Brain microvascular endothelial cell (primary cell): ENCODE data around the gene HIVEP3.

Experiments used
- DNase-seq: peaks from one replicate; pipeline ENCODE4 v3.0.0-alpha.2; 2020
- H3K27ac ChIP-seq: fragments of 250-450 bp; sonication (Bioruptor Pico); 2 replicates; pipeline ENCODE4 v1.5.1; 2020; ENCODE audit warnings: mild to moderate bottlenecking, moderate library complexity
- H3K27me3 ChIP-seq: fragments of 250-450 bp; sonication (Bioruptor Pico); replicated peaks from 2 replicates; pipeline ENCODE4 v1.5.1; 2020; ENCODE audit warnings: mild to moderate bottlenecking
- H3K36me3 ChIP-seq: fragments of 250-450 bp; sonication (Bioruptor Pico); replicated peaks from 2 replicates; pipeline ENCODE4 v1.5.1; 2020; ENCODE audit warnings: mild to moderate bottlenecking
- H3K4me3 ChIP-seq: 2 replicates; pipeline ENCODE4 v1.5.1; 2011; ENCODE audit warnings: low read depth, mild to moderate bottlenecking, control low read depth, low read length, moderate library complexity
- CTCF ChIP-seq: IDR thresholded peaks from 2 replicates; pipeline ENCODE4 v1.5.1; 2011; ENCODE audit warnings: low read depth, mild to moderate bottlenecking, moderate library complexity, low read length, control low read depth, inconsistent platforms; ENCODE audit errors: missing control alignments
- in situ Hi-C: cut with HindIII; loops from 2 replicates; pipeline ENCODE4 v1.10.0; 2017; ENCODE audit warnings: low sequenced_read_pairs, low pct_ligation_motif_present

Gene HIVEP3

GRCh38 chr1:41788427-41788826 is 130.3 kb downstream of the HIVEP3 start:
- TF ChIP-seq CTCF, result no peak
- no peak overlapping the region for H3K27ac ChIP-seq
- no peak for DNase-seq
- H3K4me3 ChIP-seq, result no peak overlapping the region
- no peaks in the 10 kb centered on the region for H3K36me3 ChIP-seq
- in situ Hi-C loops, result no loop called here
- H3K27me3 ChIP-seq, result no peaks in the 10 kb centered on the region

- Histone ChIP-seq H3K27ac (no peak overlapping the region), H3K27me3 (no peaks in the 10 kb centered on the region), H3K36me3 (no peaks in the 10 kb centered on the region), H3K4me3 (no peak overlapping the region)
- TF ChIP-seq CTCF, result peak; percentile 19
- in situ Hi-C loops, result no loop called here
- DNase-seq, result no peak
Measured at GRCh38 chr1:41784531-41785274, 134.0 kb downstream of the HIVEP3 start.

GRCh38 chr1:41783189-41783639 is 135.5 kb downstream of the HIVEP3 start:
- peak; percentile 79 for DNase-seq
- H3K27ac ChIP-seq, result no peak overlapping the region

GRCh38 chr1:41780916-41781315 is 137.8 kb downstream of the HIVEP3 start:
- TF ChIP-seq CTCF, result no peak
- in situ Hi-C loops, result no loop called here
- Histone ChIP-seq H3K4me3 (no peak overlapping the region), H3K27ac (no peak overlapping the region), H3K36me3 (no peaks in the 10 kb centered on the region), H3K27me3 (no peaks in the 10 kb centered on the region)
- DNase-seq, result no peak

More at GRCh38 chr1:41783189-41783639, 135.5 kb downstream of the HIVEP3 start:
- in situ Hi-C loops, result no loop called here
- H3K4me3 ChIP-seq, result no peak overlapping the region
- no peak for TF ChIP-seq CTCF
- H3K27me3 ChIP-seq, result no peaks in the 10 kb centered on the region
- H3K36me3 ChIP-seq, result no peaks in the 10 kb centered on the region

- TF ChIP-seq CTCF, result no peak
- Histone ChIP-seq H3K4me3 (no peak overlapping the region), H3K27ac (no peak overlapping the region), H3K36me3 (no peaks in the 10 kb centered on the region), H3K27me3 (no peaks in the 10 kb centered on the region)
- in situ Hi-C loops, result no loop called here
- no peak for DNase-seq
Measured at GRCh38 chr1:41780322-41780721, 138.4 kb downstream of the HIVEP3 start.

- no peak overlapping the region for H3K27ac ChIP-seq
- peak; percentile 47 for TF ChIP-seq CTCF
- no peaks in the 10 kb centered on the region for H3K36me3 ChIP-seq
- no peak overlapping the region for H3K4me3 ChIP-seq
- no peak for DNase-seq
- in situ Hi-C loops, result no loop called here
- H3K27me3 ChIP-seq, result no peaks in the 10 kb centered on the region
Measured at GRCh38 chr1:41779360-41779759, 139.4 kb downstream of the HIVEP3 start.
